ENCODE measurements around the gene PRICKLE2. TPM values are rescaled to one million over a fixed set of nuclear protein-coding genes. Genes with fewer than 3 reads are reported as not detected.

Gene PRICKLE2
- total RNA-seq, 1 donor from 2014 or later: 23.2 TPM

GRCh38 chr3:64049832-64050231 is 175.4 kb downstream of the PRICKLE2 start:
- H3K9me3 Mint-ChIP-seq (ENCODE audit: low read depth): no peaks in the 10 kb centered on the region
- no peak overlapping the region for H3K27ac Mint-ChIP-seq
- H3K4me3 Mint-ChIP-seq (ENCODE audit: low read depth): no peak overlapping the region
- no peaks in the 10 kb centered on the region for H3K36me3 Mint-ChIP-seq (ENCODE audit: insufficient read depth)
- DNase-seq (ENCODE audit: low spot score, unreplicated experiment): no peak
- H3K4me1 Mint-ChIP-seq (ENCODE audit: low read depth): peaks cover 6% of the 10 kb centered on the region
- H3K27me3 Mint-ChIP-seq: peaks cover 10% of the 10 kb centered on the region
- TF ChIP-seq, protein P1, sequence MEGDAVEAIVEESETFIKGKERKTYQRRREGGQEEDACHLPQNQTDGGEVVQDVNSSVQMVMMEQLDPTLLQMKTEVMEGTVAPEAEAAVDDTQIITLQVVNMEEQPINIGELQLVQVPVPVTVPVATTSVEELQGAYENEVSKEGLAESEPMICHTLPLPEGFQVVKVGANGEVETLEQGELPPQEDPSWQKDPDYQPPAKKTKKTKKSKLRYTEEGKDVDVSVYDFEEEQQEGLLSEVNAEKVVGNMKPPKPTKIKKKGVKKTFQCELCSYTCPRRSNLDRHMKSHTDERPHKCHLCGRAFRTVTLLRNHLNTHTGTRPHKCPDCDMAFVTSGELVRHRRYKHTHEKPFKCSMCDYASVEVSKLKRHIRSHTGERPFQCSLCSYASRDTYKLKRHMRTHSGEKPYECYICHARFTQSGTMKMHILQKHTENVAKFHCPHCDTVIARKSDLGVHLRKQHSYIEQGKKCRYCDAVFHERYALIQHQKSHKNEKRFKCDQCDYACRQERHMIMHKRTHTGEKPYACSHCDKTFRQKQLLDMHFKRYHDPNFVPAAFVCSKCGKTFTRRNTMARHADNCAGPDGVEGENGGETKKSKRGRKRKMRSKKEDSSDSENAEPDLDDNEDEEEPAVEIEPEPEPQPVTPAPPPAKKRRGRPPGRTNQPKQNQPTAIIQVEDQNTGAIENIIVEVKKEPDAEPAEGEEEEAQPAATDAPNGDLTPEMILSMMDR (IDR thresholded peaks at IDR 0.05; ENCODE audit: unreplicated experiment): no peak

- H3K27ac Mint-ChIP-seq: no peak overlapping the region
- peaks cover 6% of the 10 kb centered on the region for H3K4me1 Mint-ChIP-seq (ENCODE audit: low read depth)
- H3K36me3 Mint-ChIP-seq (ENCODE audit: insufficient read depth): no peaks in the 10 kb centered on the region
- H3K9me3 Mint-ChIP-seq (ENCODE audit: low read depth): no peaks in the 10 kb centered on the region
- no peak for DNase-seq (ENCODE audit: low spot score, unreplicated experiment)
- H3K4me3 Mint-ChIP-seq (ENCODE audit: low read depth): no peak overlapping the region
- H3K27me3 Mint-ChIP-seq: peaks cover 10% of the 10 kb centered on the region
- TF ChIP-seq, protein P1 (IDR thresholded peaks at IDR 0.05; ENCODE audit: unreplicated experiment): no peak
Measured at GRCh38 chr3:64049136-64049535, 176.1 kb downstream of the PRICKLE2 start.

DNA sequence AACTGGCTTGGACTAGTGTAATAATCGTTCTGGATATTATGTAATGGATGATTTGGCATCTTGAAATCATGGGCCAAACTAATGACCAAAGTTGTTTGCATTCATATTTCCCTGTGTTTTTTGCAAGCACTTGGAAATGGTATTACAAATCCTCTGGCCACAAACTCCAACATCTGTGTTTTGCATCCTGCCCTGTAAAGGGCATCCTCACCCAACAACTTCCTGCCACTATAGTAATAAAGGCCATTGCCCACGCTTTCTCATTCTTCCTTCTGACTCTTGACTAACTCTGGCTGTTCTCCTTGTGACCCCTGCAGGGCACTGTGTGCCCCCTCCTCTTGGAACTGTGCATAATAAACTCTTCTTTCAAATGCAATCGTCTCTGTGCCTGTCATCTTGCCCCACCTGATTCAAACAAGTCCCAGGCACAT is 176.6 kb downstream of the PRICKLE2 start:
- no peaks in the 10 kb centered on the region for H3K36me3 Mint-ChIP-seq (ENCODE audit: insufficient read depth)
- H3K27me3 Mint-ChIP-seq: peaks cover 10% of the 10 kb centered on the region
- no peak overlapping the region for H3K27ac Mint-ChIP-seq
- TF ChIP-seq, protein P1 (IDR thresholded peaks at IDR 0.05; ENCODE audit: unreplicated experiment): no peak
- H3K9me3 Mint-ChIP-seq (ENCODE audit: low read depth): no peaks in the 10 kb centered on the region
- peaks cover 6% of the 10 kb centered on the region for H3K4me1 Mint-ChIP-seq (ENCODE audit: low read depth)
- DNase-seq (ENCODE audit: low spot score, unreplicated experiment): no peak
- H3K4me3 Mint-ChIP-seq (ENCODE audit: low read depth): no peak overlapping the region

- no peak for DNase-seq (ENCODE audit: low spot score, unreplicated experiment)
- TF ChIP-seq, protein P1 (IDR thresholded peaks at IDR 0.05; ENCODE audit: unreplicated experiment): no peak
- Mint-ChIP-seq H3K4me3 (ENCODE audit: low read depth) (no peak overlapping the region), H3K36me3 (ENCODE audit: insufficient read depth) (no peaks in the 10 kb centered on the region), H3K27me3 (peaks cover 10% of the 10 kb centered on the region), H3K4me1 (ENCODE audit: low read depth) (peaks cover 4% of the 10 kb centered on the region), H3K27ac (no peak overlapping the region), H3K9me3 (ENCODE audit: low read depth) (no peaks in the 10 kb centered on the region)
Measured at GRCh38 chr3:64047787-64048186, 177.5 kb downstream of the PRICKLE2 start.

DNA sequence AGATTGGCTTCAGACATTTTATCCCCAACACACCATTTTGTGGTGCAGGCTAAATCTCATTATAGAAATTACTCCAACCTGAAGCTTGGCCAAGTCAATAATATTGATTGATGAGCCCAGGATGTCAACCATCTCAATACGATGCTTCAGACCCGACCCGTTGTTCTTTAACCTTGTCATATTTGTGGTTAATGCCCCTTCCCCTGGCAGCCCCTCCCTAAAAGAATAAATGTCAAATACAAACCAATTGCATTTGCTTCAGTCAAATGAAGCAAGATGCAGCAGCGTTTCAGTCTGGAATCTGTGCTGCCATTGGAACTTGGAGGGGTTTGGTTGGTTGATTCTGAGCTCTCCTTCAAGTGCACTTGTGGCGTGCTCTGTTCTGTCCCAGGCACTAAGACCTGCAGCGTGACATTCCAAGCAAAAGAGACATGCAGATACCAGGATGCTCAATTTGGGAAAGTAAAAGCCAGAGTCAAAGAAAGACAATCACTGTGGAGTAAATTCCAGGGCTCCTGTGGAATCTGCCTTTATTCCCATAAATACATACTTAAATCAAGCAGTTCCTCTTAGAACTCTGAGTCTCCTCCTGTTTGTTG is 178.2 kb downstream of the PRICKLE2 start:
- H3K4me1 Mint-ChIP-seq (ENCODE audit: low read depth): peaks cover 4% of the 10 kb centered on the region
- no peak overlapping the region for H3K27ac Mint-ChIP-seq
- H3K4me3 Mint-ChIP-seq (ENCODE audit: low read depth): no peak overlapping the region
- DNase-seq (ENCODE audit: low spot score, unreplicated experiment): no peak
- no peaks in the 10 kb centered on the region for H3K36me3 Mint-ChIP-seq (ENCODE audit: insufficient read depth)
- H3K27me3 Mint-ChIP-seq: peaks cover 10% of the 10 kb centered on the region
- H3K9me3 Mint-ChIP-seq (ENCODE audit: low read depth): no peaks in the 10 kb centered on the region
- TF ChIP-seq, protein P1 (IDR thresholded peaks at IDR 0.05; ENCODE audit: unreplicated experiment): no peak

Data from progenitor cell of endocrine pancreas (in vitro differentiated cells).